ENCODE results near the gene ZNF326. TPM values are rescaled to one million over a fixed set of nuclear protein-coding genes. Genes with fewer than 3 reads are reported as not detected.
"Not testable (repeated sequence)": the region's sequence is repeated elsewhere in the genome, so short reads cannot be mapped to it uniquely, and the experiment has no call there.

Gene ZNF326
- total RNA-seq, 4 donors from 2014 or later = 9.0 to 15.4 (median 9.9) TPM

GRCh38 chr1:89978755-89979154, 16.2 kb upstream of the ZNF326 start:
- no peak overlapping the region for H3K27ac ChIP-seq (replicated peaks in 1 of 4)
- H3K4me1 ChIP-seq = peaks cover 0 to 5% (median 3%) of the 10 kb centered on the region in 4 donors
- DNase-seq (ENCODE audit: extremely low spot score) = no peak
- 92% methylated on average over 1 of the region's 1 CpG for WGBS
- no peak for TF ChIP-seq POLR2A (IDR thresholded peaks at IDR 0.05; ENCODE audit: low read depth)
- intact Hi-C loops (cut with DNase I) = no loop called here
- H3K9me3 ChIP-seq = no peaks in the 10 kb centered on the region
- H3K4me3 ChIP-seq = no peak overlapping the region
- no peaks in the 10 kb centered on the region for H3K36me3 ChIP-seq
- H3K27me3 ChIP-seq = no peaks in the 10 kb centered on the region

- intact Hi-C loops (cut with DNase I) = no loop called here
- DNase-seq (ENCODE audit: extremely low spot score) = no peak
- 83% methylated on average over 4 of the region's 4 CpGs for WGBS
These were observed 14.3 kb upstream of the ZNF326 start for GRCh38 chr1:89980605-89981004.

GRCh38 chr1:89982846-89983245, 12.1 kb upstream of the ZNF326 start:
- H3K4me3 ChIP-seq; intact Hi-C loops (cut with DNase I): not testable (repeated sequence)

More at GRCh38 chr1:89980605-89981004, 14.3 kb upstream of the ZNF326 start:
- Histone ChIP-seq H3K4me1 (peaks cover 0 to 3% (median 0%) of the 10 kb centered on the region in 4 donors), H3K4me3 (no peak overlapping the region), H3K27ac (replicated peaks in 1 of 4) (no peak overlapping the region), H3K36me3 (no peaks in the 10 kb centered on the region), H3K9me3 (no peaks in the 10 kb centered on the region), H3K27me3 (no peaks in the 10 kb centered on the region)
- no peak for TF ChIP-seq EP300 (IDR thresholded peaks at IDR 0.05)
- TF ChIP-seq POLR2AphosphoS5 (IDR thresholded peaks at IDR 0.05) = no peak
- no peak for TF ChIP-seq POLR2A (IDR thresholded peaks at IDR 0.05; ENCODE audit: low read depth)
- no peak for TF ChIP-seq CTCF (IDR thresholded peaks at IDR 0.05)

GRCh38 chr1:89984564-89985116, 10.3 kb upstream of the ZNF326 start:
- H3K4me1 ChIP-seq; H3K4me3 ChIP-seq; H3K9me3 ChIP-seq; DNase-seq (ENCODE audit: extremely low spot score); H3K27me3 ChIP-seq; H3K27ac ChIP-seq (replicated peaks in 1 of 4); intact Hi-C loops (cut with DNase I); H3K36me3 ChIP-seq: not testable (repeated sequence)
- 96% methylated on average over 12 of the region's 33 CpGs for whole genome bisulfite sequencing

More at GRCh38 chr1:89982846-89983245, 12.1 kb upstream of the ZNF326 start:
- not testable (repeated sequence) for H3K27me3 ChIP-seq; H3K9me3 ChIP-seq; H3K4me1 ChIP-seq; H3K27ac ChIP-seq (replicated peaks in 1 of 4); H3K36me3 ChIP-seq; DNase-seq (ENCODE audit: extremely low spot score)
- 70% methylated on average over 2 of the region's 2 CpGs for WGBS

GRCh38 chr1:89986020-89986419, 8.9 kb upstream of the ZNF326 start:
- Histone ChIP-seq H3K36me3 (no peaks in the 10 kb centered on the region), H3K27ac (replicated peaks in 1 of 4) (no peak overlapping the region), H3K4me1 (peaks cover 0 to 4% (median 0%) of the 10 kb centered on the region in 4 donors), H3K4me3 (no peak overlapping the region), H3K27me3 (no peaks in the 10 kb centered on the region), H3K9me3 (no peaks in the 10 kb centered on the region)
- no peak for DNase-seq (ENCODE audit: extremely low spot score)
- TF ChIP-seq POLR2A (IDR thresholded peaks at IDR 0.05; ENCODE audit: low read depth) (no peak), EP300 (IDR thresholded peaks at IDR 0.05) (no peak), CTCF (IDR thresholded peaks at IDR 0.05) (no peak), POLR2AphosphoS5 (IDR thresholded peaks at IDR 0.05) (no peak)
- intact Hi-C loops (cut with DNase I) = loop anchor here (2.0 kb wide), 1 partner anchor 143 kb away; no protein-coding TSS in a partner anchor

GRCh38 chr1:89987159-89987819, 7.6 kb upstream of the ZNF326 start:
- Histone ChIP-seq H3K36me3 (no peaks in the 10 kb centered on the region), H3K4me1 (peaks cover 0 to 4% (median 0%) of the 10 kb centered on the region in 4 donors), H3K9me3 (no peaks in the 10 kb centered on the region), H3K27me3 (no peaks in the 10 kb centered on the region), H3K4me3 (no peak overlapping the region), H3K27ac (replicated peaks in 1 of 4) (no peak overlapping the region)
- TF ChIP-seq POLR2A (IDR thresholded peaks at IDR 0.05; ENCODE audit: low read depth) (no peak), CTCF (IDR thresholded peaks at IDR 0.05) (peak; percentile 82 to 89 (median 89))
- WGBS = 1% methylated on average over 3 of the region's 3 CpGs
- DNase-seq (ENCODE audit: extremely low spot score) = no peak
- intact Hi-C loops (cut with DNase I) = loop anchor here (1.0 to 2.0 kb wide), 2 partner anchors 144 to 183 kb away; no protein-coding TSS in a partner anchor
